SK-N-MC (cell line): ENCODE results near the gene RPS16.

ENCODE experiments used
- DNase-seq: peaks from one replicate; pipeline ENCODE4 v3.0.0-alpha.2; 2011; ENCODE audit warnings: low read depth, low spot score
- H3K27ac ChIP-seq: fragments of 200-600 bp; sonication (generic); 2 replicates; pipeline ENCODE4 v1.5.1; 2016; ENCODE audit warnings: mixed run types
- H3K36me3 ChIP-seq: fragments of 200-600 bp; sonication (generic); 2 replicates; pipeline ENCODE4 v1.6.1; 2017; ENCODE audit warnings: antibody characterized with exemption, low read length, mixed read lengths; ENCODE audit not compliant: insufficient read depth
- H3K4me3 ChIP-seq: fragments of 200-600 bp; sonication (generic); 2 replicates; pipeline ENCODE4 v1.5.1; 2016
- H3K9ac ChIP-seq: fragments of 200-600 bp; sonication (generic); 2 replicates; pipeline ENCODE4 v1.8.0; 2017; ENCODE audit warnings: mixed run types, mixed read lengths; ENCODE audit not compliant: insufficient read length
- H3K9me3 ChIP-seq: fragments of 200-600 bp; sonication (generic); 2 replicates; pipeline ENCODE4 v1.6.1; 2017; ENCODE audit warnings: low read depth, mild to moderate bottlenecking, antibody characterized with exemption, low read length, moderate library complexity, mixed read lengths
- EZH2 ChIP-seq: fragments of 200-600 bp; sonication (generic); IDR thresholded peaks from one replicate; pipeline ENCODE4 v1.6.1; 2017; ENCODE audit warnings: antibody characterized with exemption
- FOXP2 ChIP-seq: optimal IDR thresholded peaks from 2 replicates; pipeline ENCODE3; 2011; ENCODE audit warnings: mild to moderate bottlenecking, moderate library complexity; ENCODE audit not compliant: insufficient read depth; ENCODE audit errors: extremely low read length, control extremely low read depth
- POLR2AphosphoS5 ChIP-seq: IDR thresholded peaks from 2 replicates; pipeline ENCODE4 v1.6.1; 2012; ENCODE audit warnings: mild to moderate bottlenecking, low read depth, low read length, borderline replicate concordance

Gene RPS16

GRCh38 chr19:39438270-39438934 is 2.7 kb upstream of the RPS16 start:
- DNase-seq = no peak
- Histone ChIP-seq H3K9ac (no peak overlapping the region), H3K9me3 (no peaks in the 10 kb centered on the region), H3K27ac (no peak overlapping the region), H3K36me3 (peaks cover 20% of the 10 kb centered on the region), H3K4me3 (no peak overlapping the region)
- TF ChIP-seq FOXP2 = no peak
- no peak for TF ChIP-seq EZH2
- no peak for TF ChIP-seq POLR2AphosphoS5

GRCh38 chr19:39436350-39436716 is 584 bp upstream of the RPS16 start:
- Histone ChIP-seq H3K9ac (peak overlapping the region; percentile 100), H3K4me3 (peak overlapping the region; percentile 85), H3K27ac (peak overlapping the region; percentile 95), H3K9me3 (no peaks in the 10 kb centered on the region), H3K36me3 (peaks cover 36% of the 10 kb centered on the region)
- TF ChIP-seq FOXP2 = no peak
- TF ChIP-seq EZH2 = no peak
- no peak for DNase-seq

- Histone ChIP-seq H3K36me3 (peaks cover 36% of the 10 kb centered on the region), H3K9me3 (no peaks in the 10 kb centered on the region), H3K4me3 (peak overlapping the region; percentile 85), H3K27ac (peak overlapping the region; percentile 58), H3K9ac (peak overlapping the region; percentile 98)
- no peak for TF ChIP-seq FOXP2
- TF ChIP-seq EZH2 = no peak
- no peak for TF ChIP-seq POLR2AphosphoS5
- no peak for DNase-seq
Measured at GRCh38 chr19:39434123-39435076, 1.3 kb downstream of the RPS16 start.

GRCh38 chr19:39433480-39434079 is 2.2 kb downstream of the RPS16 start:
- H3K27ac ChIP-seq = peak overlapping the region; percentile 58
- peaks cover 36% of the 10 kb centered on the region for H3K36me3 ChIP-seq
- no peaks in the 10 kb centered on the region for H3K9me3 ChIP-seq
- TF ChIP-seq EZH2 = no peak
- TF ChIP-seq POLR2AphosphoS5 = peak; percentile 23; the same call in 1 of the 2 replicates
- H3K9ac ChIP-seq = peak overlapping the region; percentile 98
- H3K4me3 ChIP-seq = peak overlapping the region; percentile 85
- no peak for DNase-seq

- Histone ChIP-seq H3K9ac (no peak overlapping the region), H3K4me3 (no peak overlapping the region), H3K36me3 (peaks cover 36% of the 10 kb centered on the region), H3K9me3 (no peaks in the 10 kb centered on the region), H3K27ac (no peak overlapping the region)
- no peak for TF ChIP-seq EZH2
- no peak for TF ChIP-seq POLR2AphosphoS5
- no peak for TF ChIP-seq FOXP2
- DNase-seq = no peak
Measured at GRCh38 chr19:39432677-39433025, 3.1 kb downstream of the RPS16 start.

GRCh38 chr19:39430675-39431593 is 4.8 kb downstream of the RPS16 start:
- H3K4me3 ChIP-seq = no peak overlapping the region
- no peak overlapping the region for H3K9ac ChIP-seq
- no peaks in the 10 kb centered on the region for H3K9me3 ChIP-seq
- TF ChIP-seq FOXP2 = no peak
- TF ChIP-seq POLR2AphosphoS5 = peak; percentile 54; the same call in 1 of the 2 replicates
- no peak for TF ChIP-seq EZH2
- H3K27ac ChIP-seq = peak overlapping the region; percentile 60; the same call in 1 of the 2 replicates
- peaks cover 36% of the 10 kb centered on the region for H3K36me3 ChIP-seq
- no peak for DNase-seq

GRCh38 chr19:39428283-39429112 is 7.3 kb downstream of the RPS16 start:
- Histone ChIP-seq H3K9ac (no peak overlapping the region), H3K36me3 (peaks cover 16% of the 10 kb centered on the region), H3K9me3 (no peaks in the 10 kb centered on the region), H3K27ac (peak overlapping the region; percentile 85), H3K4me3 (peak overlapping the region; percentile 45)
- no peak for DNase-seq
- no peak for TF ChIP-seq EZH2
- TF ChIP-seq POLR2AphosphoS5 = no peak
- TF ChIP-seq FOXP2 = no peak
